ENCODE results near the gene KRTCAP2. TPM values are rescaled to one million over a fixed set of nuclear protein-coding genes. Genes with fewer than 3 reads are reported as not detected.

The KRTCAP2 gene
- total and polyA plus RNA-seq, 4 donors = 49.8 to 224 (median 99.8) TPM

DNA sequence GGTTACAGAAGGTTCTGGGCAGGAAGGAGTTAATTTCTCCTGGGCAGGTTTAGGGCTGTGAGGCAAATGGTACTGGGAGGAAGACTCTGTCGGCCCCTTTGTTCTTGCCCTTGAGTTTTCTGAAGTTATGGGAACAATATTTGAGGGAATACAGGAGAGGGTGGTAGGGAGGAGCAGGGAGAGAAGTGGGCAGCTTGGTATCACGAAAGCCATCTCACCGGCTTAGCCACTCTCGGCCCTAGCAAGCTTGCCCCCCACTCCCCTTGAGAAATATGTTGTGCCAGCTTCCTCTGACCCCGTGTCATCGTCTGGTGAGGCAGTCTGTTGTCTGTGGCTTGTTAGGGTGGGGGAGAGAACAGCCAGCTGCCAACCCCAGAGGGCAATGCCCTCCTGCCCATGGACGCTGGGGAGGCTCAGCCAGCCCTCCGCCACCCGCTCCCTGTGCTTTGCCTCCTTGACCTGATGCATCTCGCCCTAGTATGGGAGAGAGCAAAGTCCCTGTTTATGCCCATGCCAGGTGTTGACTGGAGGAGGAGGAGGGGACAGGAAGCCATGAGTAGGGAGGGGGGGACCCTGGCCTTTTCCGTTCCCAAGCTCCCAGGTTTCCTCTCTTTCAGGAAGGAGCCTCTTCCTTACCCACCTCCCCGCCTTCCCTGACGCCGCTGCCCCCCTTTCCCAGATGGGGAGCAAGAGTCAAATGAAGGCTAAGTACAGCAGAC, 44.2 kb downstream of the KRTCAP2 start (continued):
- TF ChIP-seq, protein P1, sequence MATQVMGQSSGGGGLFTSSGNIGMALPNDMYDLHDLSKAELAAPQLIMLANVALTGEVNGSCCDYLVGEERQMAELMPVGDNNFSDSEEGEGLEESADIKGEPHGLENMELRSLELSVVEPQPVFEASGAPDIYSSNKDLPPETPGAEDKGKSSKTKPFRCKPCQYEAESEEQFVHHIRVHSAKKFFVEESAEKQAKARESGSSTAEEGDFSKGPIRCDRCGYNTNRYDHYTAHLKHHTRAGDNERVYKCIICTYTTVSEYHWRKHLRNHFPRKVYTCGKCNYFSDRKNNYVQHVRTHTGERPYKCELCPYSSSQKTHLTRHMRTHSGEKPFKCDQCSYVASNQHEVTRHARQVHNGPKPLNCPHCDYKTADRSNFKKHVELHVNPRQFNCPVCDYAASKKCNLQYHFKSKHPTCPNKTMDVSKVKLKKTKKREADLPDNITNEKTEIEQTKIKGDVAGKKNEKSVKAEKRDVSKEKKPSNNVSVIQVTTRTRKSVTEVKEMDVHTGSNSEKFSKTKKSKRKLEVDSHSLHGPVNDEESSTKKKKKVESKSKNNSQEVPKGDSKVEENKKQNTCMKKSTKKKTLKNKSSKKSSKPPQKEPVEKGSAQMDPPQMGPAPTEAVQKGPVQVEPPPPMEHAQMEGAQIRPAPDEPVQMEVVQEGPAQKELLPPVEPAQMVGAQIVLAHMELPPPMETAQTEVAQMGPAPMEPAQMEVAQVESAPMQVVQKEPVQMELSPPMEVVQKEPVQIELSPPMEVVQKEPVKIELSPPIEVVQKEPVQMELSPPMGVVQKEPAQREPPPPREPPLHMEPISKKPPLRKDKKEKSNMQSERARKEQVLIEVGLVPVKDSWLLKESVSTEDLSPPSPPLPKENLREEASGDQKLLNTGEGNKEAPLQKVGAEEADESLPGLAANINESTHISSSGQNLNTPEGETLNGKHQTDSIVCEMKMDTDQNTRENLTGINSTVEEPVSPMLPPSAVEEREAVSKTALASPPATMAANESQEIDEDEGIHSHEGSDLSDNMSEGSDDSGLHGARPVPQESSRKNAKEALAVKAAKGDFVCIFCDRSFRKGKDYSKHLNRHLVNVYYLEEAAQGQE (IDR thresholded peaks at IDR 0.05) = peak; percentile 52
- TF ChIP-seq JUND (IDR thresholded peaks at IDR 0.05) = no peak
- peak in 1 of 2 donors; percentile 45 for TF ChIP-seq RAD21 (IDR thresholded peaks at IDR 0.05)
- TF ChIP-seq, protein P2, sequence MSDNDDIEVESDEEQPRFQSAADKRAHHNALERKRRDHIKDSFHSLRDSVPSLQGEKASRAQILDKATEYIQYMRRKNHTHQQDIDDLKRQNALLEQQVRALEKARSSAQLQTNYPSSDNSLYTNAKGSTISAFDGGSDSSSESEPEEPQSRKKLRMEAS (IDR thresholded peaks at IDR 0.05) = no peak
- TF ChIP-seq, protein P3, sequence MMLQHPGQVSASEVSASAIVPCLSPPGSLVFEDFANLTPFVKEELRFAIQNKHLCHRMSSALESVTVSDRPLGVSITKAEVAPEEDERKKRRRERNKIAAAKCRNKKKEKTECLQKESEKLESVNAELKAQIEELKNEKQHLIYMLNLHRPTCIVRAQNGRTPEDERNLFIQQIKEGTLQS (IDR thresholded peaks at IDR 0.05) = peak; percentile 46
- TF ChIP-seq HNF4G (IDR thresholded peaks at IDR 0.05) = peak; percentile 93
- TF ChIP-seq YY1 (IDR thresholded peaks at IDR 0.05) = peak; percentile 28
- peak; percentile 82 to 93 for TF ChIP-seq HNF4A (conservative IDR thresholded peaks at IDR 0.05)
- no peak for TF ChIP-seq FOXA2 (IDR thresholded peaks at IDR 0.05)
- TF ChIP-seq GABPA (IDR thresholded peaks at IDR 0.05 in 1 of 2, conservative IDR thresholded peaks at IDR 0.05 in 1 of 2) = peak in 1 of 2 donors; percentile 36
- no peak for TF ChIP-seq FOXA1 (IDR thresholded peaks at IDR 0.05)

DNA sequence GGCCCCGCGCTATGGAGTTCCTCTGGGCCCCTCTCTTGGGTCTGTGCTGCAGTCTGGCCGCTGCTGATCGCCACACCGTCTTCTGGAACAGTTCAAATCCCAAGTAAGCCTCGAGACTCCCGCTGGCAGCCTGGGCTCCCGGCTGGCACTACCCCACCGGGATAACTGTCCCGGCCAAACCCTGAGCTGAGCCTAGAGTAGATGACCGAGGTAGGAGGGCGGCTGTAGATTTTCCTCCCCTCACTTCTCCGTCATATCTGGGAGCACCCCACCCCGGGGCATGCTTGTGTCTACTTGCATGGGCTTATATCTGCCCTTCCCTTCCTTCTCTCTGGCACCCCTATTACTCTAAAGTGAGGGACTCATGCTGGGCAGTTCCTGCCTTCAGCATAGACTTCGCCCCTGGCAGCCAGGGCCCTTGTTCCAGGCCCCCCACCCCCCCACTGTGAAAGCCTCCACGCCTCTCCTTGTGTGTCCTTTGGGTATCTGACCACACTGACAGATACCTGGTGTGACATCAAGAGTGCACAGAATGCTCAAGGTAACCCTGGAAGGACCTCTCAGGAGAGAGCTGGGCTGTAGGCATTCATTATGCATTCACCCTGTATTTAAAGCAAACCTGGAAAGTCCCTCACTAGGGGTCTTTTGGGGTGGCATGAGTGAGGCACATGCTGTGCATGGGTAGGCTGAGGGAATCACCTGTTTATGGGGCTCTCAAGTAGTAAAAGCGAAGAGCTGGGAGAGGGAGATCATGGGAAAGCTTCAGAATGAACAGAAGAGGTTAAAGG, 44.9 kb downstream of the KRTCAP2 start:
- H3K27me3 ChIP-seq (ENCODE audit: control insufficient read depth in 4 of 4, insufficient read depth in 4 of 4, low read length in 3 of 4) = no peaks in the 10 kb centered on the region
- TF ChIP-seq, protein P2 (IDR thresholded peaks at IDR 0.05) = no peak
- TF ChIP-seq JUND (IDR thresholded peaks at IDR 0.05) (peak in 1 of 2 donors; percentile 23), YY1 (IDR thresholded peaks at IDR 0.05) (peak; percentile 1), RAD21 (IDR thresholded peaks at IDR 0.05) (peak in 1 of 2 donors; percentile 16), TAF1 (conservative IDR thresholded peaks at IDR 0.05) (no peak)
- H3K36me3 ChIP-seq (ENCODE audit: control insufficient read depth in 4 of 4, insufficient read depth in 3 of 4, low read depth in 1 of 4, low read length in 3 of 4) = peaks cover under 1 to 13% (median 12%) of the 10 kb centered on the region in 4 donors
- H3K4me3 ChIP-seq (ENCODE audit: low read depth in 1 of 3, low read length in 3 of 3) = peak overlapping the region; percentile 62 to 99 (median 93)
- 2% methylated on average over 17 of the region's 17 CpGs for WGBS
- no peaks in the 10 kb centered on the region for H3K9me3 ChIP-seq (ENCODE audit: control insufficient read depth in 4 of 4, low read length in 3 of 4)
- DNase-seq (ENCODE audit: low spot score) = no peak
- H3K4me1 ChIP-seq (ENCODE audit: control insufficient read depth in 4 of 4, insufficient read depth in 4 of 4, low read length in 3 of 4) = peaks cover 3 to 42% (median 24%) of the 10 kb centered on the region in 4 donors
- peak overlapping the region; percentile 99 to 100 for H3K9ac ChIP-seq (ENCODE audit: low read depth in 1 of 2, low read length in 2 of 2)
- H3K27ac ChIP-seq (ENCODE audit: low read depth in 1 of 2, low read length in 2 of 2) = peak overlapping the region; percentile 99 to 100
